ENCODE data around the gene KRTAP25-1.

The KRTAP25-1 gene, protein sequence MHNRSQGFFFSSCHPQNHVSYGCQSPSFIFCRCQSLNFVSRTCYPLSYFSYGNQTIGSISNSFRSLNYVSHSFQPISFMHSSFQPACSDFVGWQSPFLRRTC

GRCh38 chr21:30289215-30289614 is at the start of gene KRTAP25-1:
Gene KRTAP25-1 (minus strand): TSS chr21:30289514. CDS start chr21:30289490, 24 bp downstream.
- DNase-seq = no peak
- TF ChIP-seq GATA1 (IDR thresholded peaks at IDR 0.05; ENCODE audit: low read depth, low read length) (no peak), POLR2A (IDR thresholded peaks at IDR 0.05; ENCODE audit: low read length) (no peak)

- no peak for DNase-seq
- TF ChIP-seq GATA1 (IDR thresholded peaks at IDR 0.05; ENCODE audit: low read depth, low read length) (no peak), POLR2A (IDR thresholded peaks at IDR 0.05; ENCODE audit: low read length) (no peak)
These were observed 49.4 kb upstream of the KRTAP25-1 start for GRCh38 chr21:30338717-30339116.

DNA sequence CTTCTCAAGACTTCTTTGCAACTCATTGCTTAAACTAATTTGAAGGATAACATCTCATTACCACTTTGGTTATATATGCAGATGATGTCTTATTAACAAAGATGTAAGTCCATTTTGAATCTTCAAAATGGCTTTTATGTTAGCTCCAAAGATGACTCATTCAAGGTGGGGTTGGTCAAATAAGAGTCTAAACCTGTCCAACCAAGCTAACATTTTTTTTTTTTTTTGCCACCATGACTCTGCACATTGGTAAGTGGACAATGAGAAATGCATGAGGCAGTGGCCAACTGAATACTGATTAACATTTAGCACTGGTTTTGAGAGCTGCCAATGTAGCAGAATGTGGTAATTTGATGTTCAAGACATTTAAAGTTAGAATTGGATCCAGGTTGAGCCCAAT is 48.5 kb upstream of the KRTAP25-1 start:
- no peak for TF ChIP-seq GATA1 (IDR thresholded peaks at IDR 0.05; ENCODE audit: low read depth, low read length)
- TF ChIP-seq POLR2A (IDR thresholded peaks at IDR 0.05; ENCODE audit: low read length) = no peak
- no peak for DNase-seq

DNA sequence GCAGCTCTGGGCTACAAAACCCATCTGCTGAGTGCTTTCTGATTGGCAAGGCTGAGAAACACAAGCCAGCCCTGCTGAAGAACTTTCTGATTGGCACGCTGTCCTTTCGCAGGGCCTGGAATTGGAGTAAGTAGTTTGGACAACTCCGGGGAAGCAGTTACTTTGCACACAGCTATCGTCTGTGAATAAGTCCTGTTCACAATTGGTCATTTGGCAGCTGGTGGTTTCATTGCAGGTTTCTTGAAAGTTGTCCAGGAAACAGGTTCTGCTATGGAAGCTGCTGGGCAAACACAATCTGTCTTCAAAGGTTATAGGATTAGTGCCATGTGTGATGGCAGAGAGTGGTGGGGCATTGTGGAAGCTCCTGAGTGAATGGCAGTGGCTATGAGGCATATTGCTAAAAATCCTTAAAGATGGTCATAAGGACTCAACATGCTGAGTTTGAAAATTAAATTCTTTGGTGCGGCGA is 48.0 kb upstream of the KRTAP25-1 start, which contains the start of gene KRTAP27-1:
Gene KRTAP27-1, minus strand, starts transcription at position 419 of the 469 bp plus-strand sequence. Its CDS starts 26 bp downstream, at position 393.
- TF ChIP-seq GATA1 (IDR thresholded peaks at IDR 0.05; ENCODE audit: low read depth, low read length) = no peak
- TF ChIP-seq POLR2A (IDR thresholded peaks at IDR 0.05; ENCODE audit: low read length) = no peak
- DNase-seq = no peak

GRCh38 chr21:30336596-30336995 is 47.3 kb upstream of the KRTAP25-1 start:
- no peak for DNase-seq
- TF ChIP-seq POLR2A (IDR thresholded peaks at IDR 0.05; ENCODE audit: low read length) (no peak), GATA1 (IDR thresholded peaks at IDR 0.05; ENCODE audit: low read depth, low read length) (no peak)

DNA sequence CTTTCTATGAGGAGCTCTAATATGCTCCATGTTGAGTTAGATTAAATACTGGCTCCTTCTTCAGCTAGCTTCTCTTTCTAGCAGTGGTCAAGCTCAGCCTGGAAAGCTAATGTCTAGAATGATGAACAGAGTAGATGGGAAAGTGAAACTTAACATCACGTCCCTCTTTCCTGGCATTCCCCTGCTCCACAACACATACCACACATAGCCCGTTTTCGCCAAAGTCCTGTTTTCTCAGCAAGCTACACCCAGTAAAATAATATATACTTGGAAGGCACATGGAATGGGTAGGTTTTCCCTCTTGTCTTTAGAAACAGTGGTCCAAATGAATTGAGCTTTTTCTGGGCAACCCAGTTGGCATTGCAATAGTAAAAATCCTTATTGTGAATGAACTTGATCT is 44.4 kb upstream of the KRTAP25-1 start:
- no peak for DNase-seq
- TF ChIP-seq POLR2A (IDR thresholded peaks at IDR 0.05; ENCODE audit: low read length) (no peak), GATA1 (IDR thresholded peaks at IDR 0.05; ENCODE audit: low read depth, low read length) (no peak)

- no peak for TF ChIP-seq GATA1 (IDR thresholded peaks at IDR 0.05; ENCODE audit: low read depth, low read length)
- TF ChIP-seq POLR2A (IDR thresholded peaks at IDR 0.05; ENCODE audit: low read length) = no peak
- no peak for DNase-seq
These were observed 43.4 kb upstream of the KRTAP25-1 start for GRCh38 chr21:30332681-30333080.

- TF ChIP-seq POLR2A (IDR thresholded peaks at IDR 0.05; ENCODE audit: low read length) (no peak), GATA1 (IDR thresholded peaks at IDR 0.05; ENCODE audit: low read depth, low read length) (no peak)
These were observed 40.0 kb upstream of the KRTAP25-1 start for GRCh38 chr21:30329203-30329875.

GRCh38 chr21:30326390-30326789 is 37.1 kb upstream of the KRTAP25-1 start:
- TF ChIP-seq POLR2A (IDR thresholded peaks at IDR 0.05; ENCODE audit: low read length) (no peak), GATA1 (IDR thresholded peaks at IDR 0.05; ENCODE audit: low read depth, low read length) (no peak)
- DNase-seq = no peak

More at GRCh38 chr21:30329203-30329875, 40.0 kb upstream of the KRTAP25-1 start:
- no peak for DNase-seq

DNA sequence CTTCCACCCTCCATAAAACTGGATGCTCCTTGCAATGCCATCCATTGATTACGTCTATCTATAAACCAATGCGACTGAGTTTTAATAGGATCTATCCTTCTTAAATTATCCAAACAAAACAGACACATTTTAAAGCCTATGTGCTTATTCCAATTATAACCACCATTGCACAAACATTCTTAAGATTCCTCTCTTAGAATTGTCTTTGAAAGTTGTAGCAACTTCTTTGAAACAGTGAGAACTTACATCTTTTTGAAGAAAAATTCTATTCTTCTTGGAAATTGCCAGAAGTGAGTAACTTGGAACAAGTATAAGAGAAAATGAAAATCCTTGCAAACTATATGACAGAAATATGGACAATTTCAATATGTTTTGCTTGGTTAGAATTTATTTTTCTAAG is 30.9 kb upstream of the KRTAP25-1 start, which contains the start of gene KRTAP26-1:
Gene KRTAP26-1, minus strand, starts transcription at position 101 of the 400 bp plus-strand sequence. CDS start 280 bp downstream, outside the sequence.
- DNase-seq = no peak
- TF ChIP-seq POLR2A (IDR thresholded peaks at IDR 0.05; ENCODE audit: low read length) (no peak), GATA1 (IDR thresholded peaks at IDR 0.05; ENCODE audit: low read depth, low read length) (no peak)

DNA sequence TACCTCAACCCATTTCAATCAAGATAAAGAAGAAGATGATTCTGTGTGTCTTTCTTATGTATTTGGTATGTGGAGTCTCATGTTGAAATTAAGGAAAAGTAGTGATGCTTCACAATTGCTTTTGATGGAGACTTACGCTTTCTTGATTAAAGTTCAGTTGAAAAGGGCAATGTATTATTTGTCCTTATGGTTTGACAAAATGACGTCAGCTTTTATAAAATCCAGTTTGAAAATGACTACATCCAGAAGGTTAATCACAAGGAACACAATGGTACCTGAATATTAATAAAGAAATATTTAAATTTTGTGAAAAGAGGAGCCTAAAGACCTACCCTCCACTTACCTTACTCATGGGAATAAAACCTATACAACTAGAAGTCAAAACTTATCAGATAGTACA is 26.4 kb upstream of the KRTAP25-1 start:
- DNase-seq = no peak
- TF ChIP-seq GATA1 (IDR thresholded peaks at IDR 0.05; ENCODE audit: low read depth, low read length) = no peak
- TF ChIP-seq POLR2A (IDR thresholded peaks at IDR 0.05; ENCODE audit: low read length) = no peak

DNA sequence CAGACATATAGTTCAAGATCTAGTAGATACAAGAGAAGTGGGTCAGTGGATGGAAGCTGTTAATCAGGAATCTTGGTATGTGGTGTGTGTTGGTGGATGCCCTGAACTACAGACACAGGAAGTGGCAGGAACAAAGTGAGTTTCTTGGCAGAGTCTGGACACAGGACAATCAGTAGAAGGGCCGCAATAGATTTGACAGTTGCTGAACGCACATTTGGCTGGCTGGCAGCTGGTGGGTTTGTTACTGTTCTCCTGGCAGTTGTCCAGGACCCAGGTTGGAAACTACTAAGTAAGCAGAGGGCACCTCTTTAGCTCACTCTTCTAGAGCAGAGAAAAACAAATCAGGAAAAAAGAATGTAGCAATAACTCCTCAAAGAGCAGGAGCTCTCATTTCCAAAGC is 17.6 kb upstream of the KRTAP25-1 start:
- no peak for DNase-seq

DNA sequence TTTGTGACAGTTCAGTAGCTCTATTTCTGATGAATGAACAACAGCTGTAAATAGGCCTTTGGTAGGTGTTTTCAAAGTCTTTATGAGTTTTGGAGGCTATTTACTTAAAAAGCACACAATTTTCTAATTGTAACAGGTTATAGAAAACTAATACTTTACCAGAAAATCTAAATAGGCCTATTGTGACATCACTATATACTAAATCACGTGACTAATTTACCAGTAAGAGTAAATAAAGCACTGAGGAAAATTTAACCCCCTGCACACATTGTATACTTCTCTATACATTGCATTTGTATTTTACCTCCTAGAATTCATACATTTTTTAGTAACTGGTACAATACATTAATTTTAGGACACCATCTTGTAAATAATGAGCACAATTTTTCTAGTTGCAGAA is 15.8 kb upstream of the KRTAP25-1 start:
- no peak for DNase-seq
- no peak for TF ChIP-seq POLR2A (IDR thresholded peaks at IDR 0.05; ENCODE audit: low read length)
- no peak for TF ChIP-seq GATA1 (IDR thresholded peaks at IDR 0.05; ENCODE audit: low read depth, low read length)

More for the DNA sequence above, 17.6 kb upstream of the KRTAP25-1 start:
- TF ChIP-seq GATA1 (IDR thresholded peaks at IDR 0.05; ENCODE audit: low read depth, low read length) (no peak), POLR2A (IDR thresholded peaks at IDR 0.05; ENCODE audit: low read length) (no peak)

DNA sequence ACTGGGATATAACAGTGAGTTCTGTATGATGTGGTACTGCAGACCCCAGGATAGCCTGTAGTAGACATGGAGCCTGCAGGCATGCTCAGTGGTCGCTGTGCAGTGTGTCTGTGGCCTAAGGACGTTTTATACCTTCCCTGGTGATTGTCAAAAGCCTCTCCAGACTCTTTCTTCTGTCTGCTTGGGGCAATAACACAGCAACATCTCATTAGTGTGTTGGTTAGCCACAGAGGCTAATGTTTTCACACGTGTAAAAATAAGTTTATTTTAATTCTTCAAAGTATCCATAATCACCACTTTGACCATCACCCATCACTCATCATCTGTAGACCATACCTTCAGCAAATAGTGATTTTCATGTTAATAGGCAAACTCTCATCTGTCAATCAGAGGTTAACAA is 6.5 kb downstream of the KRTAP25-1 start, which contains the start of gene KRTAP24-1:
Gene KRTAP24-1, minus strand, starts transcription at position 101 of the 400 bp plus-strand sequence. Its CDS starts 18 bp downstream, at position 83.
- no peak for DNase-seq
- TF ChIP-seq GATA1 (IDR thresholded peaks at IDR 0.05; ENCODE audit: low read depth, low read length) (no peak), POLR2A (IDR thresholded peaks at IDR 0.05; ENCODE audit: low read length) (no peak)

GRCh38 chr21:30271611-30272010 is 17.7 kb downstream of the KRTAP25-1 start:
- TF ChIP-seq GATA1 (IDR thresholded peaks at IDR 0.05; ENCODE audit: low read depth, low read length) = no peak
- no peak for TF ChIP-seq POLR2A (IDR thresholded peaks at IDR 0.05; ENCODE audit: low read length)

More at GRCh38 chr21:30271611-30272010, 17.7 kb downstream of the KRTAP25-1 start:
- no peak for DNase-seq
